HUDEP-2 (cell line): ENCODE results near the gene PLCL1.

Experiments
- DNase-seq, 76 experiments: peaks; one replicate each; lab custom pipeline; 2025; ENCODE audit not compliant: unreplicated experiment in 76 of 76; lab: John Stamatoyannopoulos, UW

The PLCL1 gene

GRCh38 chr2:197879812-197880408, 75.5 kb downstream of the PLCL1 start:
- DNase-seq, result no peak

DNA sequence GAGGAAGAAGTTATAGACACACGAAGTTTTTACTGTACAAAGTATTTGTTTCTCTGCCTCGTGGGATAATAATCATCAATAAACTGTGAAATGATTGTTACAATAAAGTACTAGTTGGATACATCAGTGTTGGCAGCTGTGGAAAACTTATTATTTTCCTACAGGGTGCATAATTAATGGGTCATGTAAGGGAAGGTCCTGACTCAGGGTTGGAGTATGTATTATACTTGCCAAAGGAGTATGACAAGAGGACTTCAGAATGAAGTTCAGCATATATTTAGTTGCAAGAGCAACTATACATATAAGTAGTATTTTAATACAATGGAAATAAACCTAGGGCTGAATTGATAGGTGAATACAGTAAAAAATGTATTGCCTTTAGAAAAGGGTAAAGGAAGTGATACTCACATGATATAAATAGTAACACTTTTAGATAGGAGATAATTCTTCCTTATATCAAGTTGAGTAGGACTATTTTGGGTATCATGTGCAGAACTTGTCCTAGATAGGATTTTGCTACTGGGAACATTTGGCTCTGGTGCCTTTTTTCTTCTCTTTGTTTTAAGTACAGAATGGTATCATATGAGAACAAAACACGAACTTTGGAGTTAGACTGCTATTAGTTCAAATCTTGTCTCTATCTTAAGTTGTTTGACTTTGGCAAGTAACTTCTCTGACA, 79.1 kb downstream of the PLCL1 start:
- no peak for DNase-seq

DNA sequence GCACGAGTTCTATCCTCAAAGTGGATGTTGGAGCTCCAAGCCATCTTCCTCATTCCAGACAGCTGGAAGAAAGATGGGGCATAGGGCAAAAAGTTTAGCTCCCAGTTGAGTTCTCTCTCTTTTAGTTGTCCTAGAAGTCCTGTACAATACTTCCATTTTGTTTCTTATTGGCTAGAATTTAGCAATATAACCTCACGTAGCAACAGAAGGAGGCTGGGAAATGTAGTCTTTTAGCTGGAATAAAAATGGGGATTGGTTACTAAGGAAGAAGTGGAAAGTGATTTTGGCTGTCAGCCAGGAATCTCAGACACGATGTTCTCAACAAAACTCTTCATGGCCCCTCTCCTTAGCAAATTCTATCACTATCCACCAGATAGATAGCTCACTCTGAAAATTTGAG, 79.9 kb downstream of the PLCL1 start:
- no peak for DNase-seq

GRCh38 chr2:197885126-197885525, 80.7 kb downstream of the PLCL1 start:
- DNase-seq, result no peak

DNA sequence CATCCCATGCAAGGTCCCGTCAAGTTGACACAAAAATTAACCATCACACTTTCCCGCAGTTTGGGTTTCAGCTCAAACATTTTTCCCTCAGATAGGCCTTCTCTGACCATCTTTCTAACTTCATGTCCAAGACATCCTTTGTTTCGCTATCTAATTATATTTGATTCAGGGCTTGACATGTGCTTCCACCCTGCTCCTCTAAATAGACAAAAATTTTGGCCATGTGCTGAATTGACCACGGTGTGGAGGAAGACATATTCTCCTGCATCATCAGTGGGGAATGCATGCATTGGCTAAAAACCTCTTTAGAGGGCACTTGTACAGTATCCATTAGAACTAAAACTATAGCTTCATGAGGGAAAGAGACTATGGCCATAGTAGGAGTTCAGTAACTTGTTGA, 81.2 kb downstream of the PLCL1 start:
- no peak for DNase-seq

DNA sequence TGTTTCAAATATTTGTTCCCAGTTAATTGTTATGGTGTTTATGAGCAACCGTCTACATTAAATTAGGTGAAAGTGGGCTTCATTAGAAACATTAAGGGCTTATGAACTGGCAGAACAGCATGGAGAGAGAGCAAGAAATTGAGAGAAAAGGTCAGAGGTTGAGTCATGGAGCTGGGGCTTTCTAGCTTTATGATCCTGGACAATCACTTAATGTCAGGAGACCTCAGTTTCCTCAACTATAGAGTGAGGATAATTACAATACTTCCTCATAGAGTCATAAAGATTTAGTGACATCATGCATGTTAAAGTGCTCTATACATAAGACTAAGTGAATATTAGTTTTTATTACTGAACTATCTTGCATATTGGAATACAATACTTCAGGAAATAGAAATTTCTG, 83.9 kb downstream of the PLCL1 start:
- DNase-seq, result no peak

- peak in 1 of 76 experiments; percentile 35 for DNase-seq
Measured at GRCh38 chr2:197889041-197889440, 84.6 kb downstream of the PLCL1 start.

DNA sequence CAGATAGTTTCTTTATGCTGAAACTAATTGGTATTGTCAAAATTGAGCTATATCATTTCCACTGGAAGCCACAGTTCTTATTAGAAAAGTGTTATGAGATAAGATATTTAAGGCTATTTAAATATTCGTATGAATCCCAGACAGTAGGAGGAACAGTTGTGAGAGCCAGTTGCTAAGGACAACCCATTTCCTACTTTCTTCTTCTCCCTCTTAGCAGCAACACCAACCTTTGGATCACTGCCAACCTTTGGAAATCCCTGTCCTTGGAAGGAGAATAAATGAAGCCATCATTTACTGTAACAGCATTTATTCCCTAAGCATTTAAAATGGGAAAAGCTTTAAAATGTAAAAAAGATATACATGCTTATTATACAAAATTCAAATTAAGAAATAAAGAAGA, 85.8 kb downstream of the PLCL1 start:
- DNase-seq, result no peak

GRCh38 chr2:197891897-197892442, 87.6 kb downstream of the PLCL1 start:
- DNase-seq, result no peak

DNA sequence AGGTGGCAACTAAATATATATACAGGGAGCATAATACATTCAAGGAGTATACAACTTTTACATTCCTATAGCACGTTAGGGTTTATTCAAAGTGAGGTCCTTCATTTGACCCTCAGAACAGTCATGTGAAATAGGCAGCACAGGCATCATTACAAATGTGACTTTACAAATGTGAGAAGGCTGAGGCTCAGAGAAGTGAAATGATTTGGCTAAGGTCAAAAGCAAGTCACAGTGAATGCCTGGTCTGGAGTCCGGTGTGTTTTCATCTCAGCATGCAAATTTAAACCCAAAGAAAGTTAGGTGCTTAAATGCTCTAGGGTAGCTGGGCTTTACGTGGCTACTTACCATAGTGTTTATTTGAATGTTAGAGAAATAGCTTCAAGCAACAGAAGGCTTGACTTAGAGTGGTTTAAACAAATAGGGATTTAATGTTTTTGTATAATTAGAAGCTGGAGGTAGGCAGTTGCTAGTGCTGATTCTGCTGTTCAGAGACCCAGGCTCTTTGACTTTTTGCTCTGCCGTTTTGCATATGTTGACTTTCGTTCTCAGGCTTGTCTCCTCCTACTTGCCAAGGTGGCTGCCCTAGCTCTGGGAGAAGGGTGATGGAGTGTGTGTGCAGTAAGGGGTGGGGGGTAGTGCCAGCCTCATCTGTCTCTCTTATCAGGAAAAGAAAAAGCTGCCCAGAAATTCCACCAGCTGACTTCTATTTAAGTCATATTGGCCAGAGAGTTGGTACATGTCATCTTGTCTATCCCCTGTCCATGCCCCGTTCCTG, 89.2 kb downstream of the PLCL1 start:
- no peak for DNase-seq

- DNase-seq, result no peak
Measured at GRCh38 chr2:197894751-197895274, 90.4 kb downstream of the PLCL1 start.

- DNase-seq, result no peak
Measured at GRCh38 chr2:197897960-197898678, 93.7 kb downstream of the PLCL1 start.

DNA sequence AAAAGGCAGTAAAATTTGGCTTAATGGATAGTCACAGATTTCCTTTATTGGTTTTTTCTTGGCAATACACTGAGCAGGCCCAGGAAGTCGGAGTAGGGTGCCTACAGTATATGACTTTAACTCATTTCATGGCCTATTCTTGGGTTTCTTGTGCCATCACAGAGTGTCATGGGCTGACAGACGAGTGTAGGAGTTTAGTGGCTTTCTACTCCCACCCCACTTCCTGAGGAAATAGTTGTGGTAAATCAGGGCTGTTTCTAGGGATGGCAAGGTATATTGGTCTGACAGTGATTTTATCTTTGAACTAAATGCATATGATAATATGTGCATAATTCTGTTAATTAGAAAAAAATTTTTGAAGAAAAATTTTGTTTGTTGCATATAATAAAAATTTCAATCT, 100.1 kb downstream of the PLCL1 start:
- no peak for DNase-seq

GRCh38 chr2:197908156-197908555, 103.8 kb downstream of the PLCL1 start:
- no peak for DNase-seq

DNA sequence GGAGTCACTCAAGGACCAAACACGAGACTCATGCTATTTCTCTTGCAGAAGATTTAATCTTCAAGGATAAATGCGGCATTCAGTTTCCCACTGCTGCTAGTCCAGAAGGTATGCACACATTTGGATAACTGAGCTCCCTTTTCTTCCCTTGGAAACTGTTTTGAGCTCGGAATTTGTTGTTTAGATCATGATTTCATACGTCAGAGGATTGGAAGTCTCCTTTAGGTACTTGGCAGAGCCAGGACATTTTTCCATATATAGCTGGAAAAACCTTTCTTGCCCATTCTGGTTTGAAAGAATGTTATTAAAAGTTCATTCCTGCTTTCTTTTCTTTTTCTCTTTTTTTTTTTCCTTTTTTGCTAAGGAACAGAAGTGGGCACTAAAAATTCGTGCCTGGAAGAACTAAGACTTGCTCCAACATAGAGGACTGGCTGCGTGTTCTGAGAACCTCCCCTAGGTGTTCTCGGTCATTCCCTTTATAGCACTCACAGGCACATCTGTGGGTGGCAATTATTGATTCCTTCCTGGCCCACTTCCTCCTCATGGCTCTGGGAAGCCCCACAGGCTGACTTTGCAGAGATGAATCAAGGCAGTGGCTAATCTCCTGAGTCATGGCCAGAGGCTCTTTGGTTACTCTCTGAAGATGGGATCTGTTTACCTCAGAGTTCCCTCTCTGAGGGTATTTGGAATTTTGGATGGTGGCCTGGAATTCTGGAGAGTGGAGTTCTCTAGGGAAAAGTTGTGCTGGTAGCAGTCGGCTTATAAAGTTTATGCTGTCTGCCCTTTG, 104.8 kb downstream of the PLCL1 start:
- DNase-seq, result no peak

GRCh38 chr2:197911667-197912066, 107.3 kb downstream of the PLCL1 start:
- no peak for DNase-seq

DNA sequence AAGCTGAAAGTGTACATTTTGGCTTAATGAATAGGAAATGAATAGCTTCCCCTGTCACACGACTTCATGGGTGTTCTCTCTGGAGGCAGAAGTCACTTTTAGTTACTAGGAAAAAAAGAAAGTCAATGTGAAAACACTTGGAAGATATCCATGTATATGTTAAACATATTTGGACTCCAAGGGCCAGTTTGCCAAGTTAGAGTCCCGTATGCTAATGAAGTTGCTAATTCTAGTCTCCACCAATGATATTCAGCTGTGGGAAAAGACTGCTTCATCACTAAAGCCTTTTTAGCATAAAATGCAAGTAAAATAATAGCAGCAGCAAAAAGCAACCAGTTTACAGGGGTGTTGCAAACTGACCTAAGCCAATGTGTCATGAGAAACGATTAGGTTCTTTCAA, 108.7 kb downstream of the PLCL1 start:
- DNase-seq, result no peak

GRCh38 chr2:197914778-197915177, 110.4 kb downstream of the PLCL1 start:
- DNase-seq, result no peak

DNA sequence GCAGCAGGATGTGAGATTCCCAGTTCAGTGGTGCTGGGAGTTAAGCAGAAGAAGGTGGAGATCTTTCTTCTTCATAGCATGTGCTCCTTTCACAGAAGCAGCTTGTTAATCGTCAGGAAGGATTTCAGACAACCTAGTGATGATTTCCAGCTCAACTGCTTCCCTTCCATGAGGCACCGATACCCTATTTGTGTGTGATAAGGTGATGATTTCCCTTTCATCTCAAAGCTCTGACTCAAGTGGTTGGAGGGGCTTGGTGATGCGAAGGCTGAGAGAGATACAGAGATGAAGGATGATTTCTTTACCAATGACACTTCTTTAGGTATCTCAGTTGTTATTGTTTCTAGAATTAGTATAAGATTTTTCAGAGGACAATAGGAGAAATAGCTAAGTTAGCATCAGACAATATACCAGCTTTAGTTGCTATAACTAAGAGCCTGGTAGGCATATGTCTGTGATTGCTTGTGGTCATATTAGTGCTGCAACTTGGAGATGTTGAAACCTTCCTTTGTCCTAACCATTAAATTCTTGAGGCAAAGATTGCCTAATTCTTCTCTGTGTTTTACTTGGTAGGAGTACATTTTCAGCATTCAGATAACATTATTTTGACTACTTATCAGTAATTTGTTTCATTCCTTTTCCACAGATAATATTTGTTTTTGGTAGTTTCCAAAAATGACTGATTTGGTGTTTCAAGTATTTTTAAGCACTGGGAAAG, 111.3 kb downstream of the PLCL1 start:
- DNase-seq, result no peak
